GM18519 (cell line): ENCODE data around the gene TMEM196.

ENCODE experiments used
- ATAC-seq: cut with Tn5 transposase; IDR thresholded peaks from one replicate; pipeline ENCODE4 v1.9.1; 2021; ENCODE audit warnings: mild to moderate bottlenecking, moderate library complexity; ENCODE audit not compliant: unreplicated experiment, low FRiP score

The TMEM196 gene

DNA sequence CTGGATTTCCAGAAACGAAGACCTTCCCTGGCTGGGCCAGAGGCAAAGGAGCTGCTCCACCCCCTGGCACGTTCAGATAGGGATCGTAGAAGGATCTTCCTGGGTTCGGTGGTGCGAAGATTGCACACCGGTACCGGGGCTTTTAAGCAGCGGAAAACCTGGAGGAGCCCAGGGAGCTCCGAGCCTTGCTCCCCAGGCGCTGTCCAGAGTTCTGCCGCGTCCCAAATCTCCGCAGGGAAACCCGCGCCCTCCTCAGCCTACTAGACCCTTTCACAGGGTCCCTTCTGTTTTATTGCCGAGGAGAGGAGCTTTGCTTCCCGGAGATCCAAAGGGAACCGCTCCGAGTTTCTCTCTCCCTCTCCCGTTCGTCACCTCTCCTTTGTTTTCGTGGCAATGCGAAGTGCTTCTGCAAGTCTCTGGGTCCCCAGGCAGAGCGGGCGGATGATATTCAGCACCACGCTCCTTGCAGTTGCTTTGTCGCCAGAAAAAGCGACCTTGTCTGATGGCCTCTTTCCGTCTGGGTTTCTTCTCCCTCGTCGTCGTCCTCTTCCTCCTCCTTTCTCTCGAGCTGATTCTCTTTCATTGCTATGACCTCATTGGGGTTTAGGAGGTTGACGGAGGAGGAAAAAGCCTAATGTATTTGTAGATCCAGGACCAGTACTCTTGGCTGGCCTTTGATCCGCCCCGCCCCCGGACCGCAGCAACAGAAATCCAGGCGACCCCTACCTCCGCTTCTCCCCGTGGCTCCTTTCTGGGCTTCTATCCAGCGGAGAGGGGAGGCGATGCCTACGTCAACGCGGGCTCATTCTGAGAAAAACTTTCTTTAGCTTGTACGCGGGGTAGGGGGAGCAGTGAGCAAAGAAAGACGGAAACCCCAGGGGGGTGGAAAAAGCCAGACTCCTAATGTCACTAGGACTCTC is at the start of gene TMEM196:
Gene TMEM196 (minus strand): TSS at position 777 of the 920 bp plus-strand sequence. CDS start 921 bp downstream, outside the sequence.
- no peak for ATAC-seq

- ATAC-seq, result no peak
Measured at GRCh38 chr7:19816128-19816527, 42.7 kb upstream of the TMEM196 start.

GRCh38 chr7:19815546-19815945 is 42.1 kb upstream of the TMEM196 start:
- ATAC-seq, result no peak

DNA sequence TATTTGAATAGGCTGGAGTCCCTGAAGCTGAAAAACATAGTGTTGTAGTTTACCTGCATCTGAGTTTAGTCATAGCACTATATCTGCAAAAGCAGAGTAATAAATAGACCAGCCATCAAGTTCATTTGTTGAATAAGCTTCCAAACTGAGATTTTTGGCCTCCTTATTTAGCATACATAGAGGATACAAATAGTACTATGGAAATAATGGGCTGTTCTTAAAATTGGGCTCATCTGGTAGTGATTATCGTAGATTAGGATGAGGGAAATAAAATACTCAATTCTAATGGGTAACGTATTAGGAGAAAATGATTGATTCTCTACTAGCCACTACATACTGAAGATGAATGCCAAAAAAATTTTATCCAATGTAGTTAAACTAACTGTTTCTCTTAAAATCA is 41.4 kb upstream of the TMEM196 start:
- ATAC-seq, result no peak

- no peak for ATAC-seq
Measured at GRCh38 chr7:19811386-19811785, 38.0 kb upstream of the TMEM196 start.

DNA sequence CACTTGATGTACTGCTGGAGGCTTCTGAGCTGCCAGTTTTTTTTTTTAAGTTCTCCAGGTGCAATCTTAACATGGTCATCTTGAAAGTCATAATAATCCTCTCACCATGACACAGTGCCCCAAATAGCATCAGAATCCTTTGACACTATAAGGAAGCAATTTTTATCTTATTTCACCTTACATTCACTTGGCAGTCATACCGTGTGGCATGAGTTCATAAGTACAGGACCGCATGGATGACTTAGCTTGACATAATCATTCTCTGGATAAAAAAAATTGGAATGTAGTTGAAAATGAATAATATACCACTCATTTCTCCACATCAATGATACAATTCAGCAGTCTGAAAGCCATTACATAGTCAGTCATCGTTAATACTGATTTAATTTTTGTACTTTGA is 25.6 kb upstream of the TMEM196 start:
- ATAC-seq, result no peak

- ATAC-seq, result no peak
Measured at GRCh38 chr7:19783541-19783940, 10.1 kb upstream of the TMEM196 start.

DNA sequence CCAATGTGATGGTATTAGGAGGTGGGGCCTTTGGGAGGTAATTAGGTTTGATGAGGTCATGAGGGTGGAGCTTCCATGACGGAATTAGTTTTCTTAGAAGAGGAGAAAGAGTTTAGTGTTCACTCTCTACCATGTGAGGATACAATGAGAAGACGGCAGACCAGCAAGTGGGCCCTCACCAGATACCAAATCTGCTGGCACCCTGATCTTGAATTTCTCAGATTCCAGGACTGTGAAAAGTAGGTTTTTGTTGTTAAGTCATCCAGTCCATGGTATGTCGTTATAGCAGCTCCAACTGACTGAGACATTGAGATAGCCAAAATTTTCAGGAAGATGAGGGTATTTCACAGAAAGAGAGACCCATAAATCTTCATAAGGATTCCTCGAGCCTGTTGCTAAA is 3.6 kb upstream of the TMEM196 start:
- ATAC-seq, result no peak

DNA sequence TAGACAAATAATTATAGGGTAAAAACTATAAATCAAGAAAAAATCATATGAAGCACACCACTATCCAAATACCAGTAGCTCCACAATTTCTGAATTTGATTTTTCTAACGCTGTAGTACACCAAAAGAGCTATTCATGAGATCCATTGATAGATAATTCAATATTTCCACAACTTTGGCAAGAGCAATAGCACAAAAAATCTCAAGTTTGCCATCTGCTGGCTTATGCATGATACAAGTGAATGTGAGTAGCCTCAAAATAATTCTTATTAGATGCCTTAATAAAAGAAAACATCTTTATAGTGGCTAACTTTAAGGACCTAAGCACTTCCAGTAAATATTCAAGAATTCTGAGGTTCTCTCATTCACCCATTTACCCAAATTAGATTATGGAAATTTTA is 2.2 kb upstream of the TMEM196 start:
- no peak for ATAC-seq

- no peak for ATAC-seq
Measured at GRCh38 chr7:19772306-19772705, 1.1 kb downstream of the TMEM196 start.

DNA sequence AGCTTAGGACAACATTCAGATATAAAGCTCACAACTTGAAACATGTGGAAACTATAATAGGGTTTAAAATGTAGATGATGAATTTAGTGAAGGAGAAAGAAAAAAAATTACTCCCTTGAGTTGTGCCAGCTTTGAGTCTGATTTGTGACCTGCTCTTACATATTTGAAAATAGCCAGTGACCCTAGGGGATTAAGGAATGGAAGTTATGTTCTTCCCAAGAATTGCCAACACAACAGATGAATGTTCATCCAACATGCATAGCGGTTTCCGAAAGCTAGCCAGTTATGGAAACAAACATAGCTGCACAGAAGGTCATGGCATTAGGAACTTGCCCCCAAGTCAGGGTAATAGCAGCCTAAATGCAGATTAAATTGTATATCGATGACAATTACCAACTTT is 10.8 kb downstream of the TMEM196 start:
- no peak for ATAC-seq

GRCh38 chr7:19754521-19755116 is 18.8 kb downstream of the TMEM196 start:
- ATAC-seq, result no peak

GRCh38 chr7:19752020-19752419 is 21.4 kb downstream of the TMEM196 start:
- ATAC-seq, result no peak

GRCh38 chr7:19749658-19750057 is 23.8 kb downstream of the TMEM196 start:
- no peak for ATAC-seq

GRCh38 chr7:19747740-19748339 is 25.6 kb downstream of the TMEM196 start:
- no peak for ATAC-seq

- no peak for ATAC-seq
Measured at GRCh38 chr7:19744075-19744474, 29.3 kb downstream of the TMEM196 start.

DNA sequence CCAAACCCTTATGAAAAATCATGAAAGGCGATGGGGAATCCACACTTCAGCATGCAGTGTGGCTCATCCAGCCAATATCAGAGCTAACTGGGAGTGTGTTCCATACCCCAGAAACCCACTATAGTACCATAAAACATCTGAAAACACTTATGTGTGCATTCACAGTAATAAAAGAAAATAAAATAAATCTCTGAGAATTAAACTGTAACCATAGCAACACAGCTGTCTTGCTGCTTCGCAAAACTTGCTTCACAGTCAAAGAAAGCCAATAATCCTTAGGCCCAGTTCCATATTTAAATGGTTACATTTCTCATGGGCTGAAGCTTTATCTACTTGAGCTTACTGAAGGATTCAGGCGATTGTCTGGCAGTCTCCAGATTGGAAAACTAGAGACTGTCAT is 44.7 kb downstream of the TMEM196 start:
- no peak for ATAC-seq

GRCh38 chr7:19725770-19726169 is 47.6 kb downstream of the TMEM196 start:
- no peak for ATAC-seq

- no peak for ATAC-seq
Measured at GRCh38 chr7:19715499-19715898, 57.9 kb downstream of the TMEM196 start.

- ATAC-seq, result no peak
Measured at GRCh38 chr7:19713676-19714075, 59.7 kb downstream of the TMEM196 start.

DNA sequence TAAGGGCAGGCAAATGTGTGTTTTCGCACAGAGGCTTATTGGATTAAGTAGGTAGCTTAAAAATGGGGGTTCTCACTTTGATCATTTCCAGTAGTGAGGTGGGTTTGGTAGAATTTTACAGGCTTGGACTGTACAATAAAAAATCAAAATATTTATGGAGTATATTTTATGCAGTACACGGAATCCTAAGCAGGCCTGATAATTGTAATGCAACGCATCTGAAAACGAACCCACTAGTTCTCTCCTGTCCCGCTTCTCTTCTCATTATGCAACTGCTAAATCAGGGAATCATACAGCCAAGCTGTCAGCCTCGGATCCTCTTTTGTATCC is 64.2 kb downstream of the TMEM196 start:
- ATAC-seq, result no peak
